Raji (cell line): ENCODE results near the gene LLCFC1.

ENCODE experiments used
- POLR2A ChIP-seq: IDR thresholded peaks from 2 replicates; pipeline ENCODE4 v1.6.1; 2011; ENCODE audit warnings: low read depth, low read length, control low read depth; ENCODE audit not compliant: insufficient read depth

LLCFC1 gene

DNA sequence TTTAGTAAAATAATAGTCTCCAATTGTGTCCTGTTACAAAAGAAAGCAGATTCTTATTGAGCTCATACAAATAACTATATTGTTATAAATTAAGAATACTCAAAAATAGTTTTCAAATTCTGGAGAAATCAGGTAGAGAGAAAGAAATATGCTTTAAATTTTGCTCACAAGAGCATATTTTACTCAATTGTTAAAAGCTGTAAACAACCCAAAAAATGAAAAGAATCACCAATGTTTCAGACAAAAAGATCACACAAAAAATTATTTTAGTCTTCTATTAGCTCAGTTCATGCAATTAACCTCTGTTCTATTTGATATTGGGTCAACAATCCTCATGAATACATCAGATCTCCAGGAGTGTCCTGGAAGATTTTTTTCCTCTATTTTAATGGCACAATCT is 35.2 kb upstream of the LLCFC1 start:
- TF ChIP-seq POLR2A: no peak

- no peak for TF ChIP-seq POLR2A
Observed at GRCh38 chr7:142905759-142906158, 33.5 kb upstream of the LLCFC1 start.

- TF ChIP-seq POLR2A: no peak
Observed at GRCh38 chr7:142906643-142907042, 32.6 kb upstream of the LLCFC1 start.

- TF ChIP-seq POLR2A: no peak
Observed at GRCh38 chr7:142908290-142908689, 31.0 kb upstream of the LLCFC1 start.

GRCh38 chr7:142908921-142909890 is 30.1 kb upstream of the LLCFC1 start:
- no peak for TF ChIP-seq POLR2A

DNA sequence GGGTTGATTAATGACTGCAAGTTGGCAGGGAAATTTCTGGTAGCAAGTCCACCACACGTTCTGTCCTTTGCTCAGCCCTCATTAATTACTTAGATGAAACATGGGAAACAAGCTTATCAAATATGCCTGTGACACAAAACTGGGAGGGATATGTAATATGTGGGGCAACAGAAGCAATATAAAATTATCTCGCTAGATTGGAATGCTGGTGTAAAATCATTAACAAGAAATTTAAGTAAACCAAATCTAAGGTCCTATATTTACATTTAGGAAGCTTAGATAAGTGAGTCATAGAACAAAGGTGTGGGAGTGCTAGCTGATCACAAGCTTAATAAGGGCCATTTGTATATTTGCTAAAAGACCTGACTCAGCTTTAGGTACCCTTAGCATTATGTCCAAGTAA is 29.3 kb upstream of the LLCFC1 start:
- TF ChIP-seq POLR2A: no peak

- no peak for TF ChIP-seq POLR2A
Observed at GRCh38 chr7:142910481-142910880, 28.8 kb upstream of the LLCFC1 start.

DNA sequence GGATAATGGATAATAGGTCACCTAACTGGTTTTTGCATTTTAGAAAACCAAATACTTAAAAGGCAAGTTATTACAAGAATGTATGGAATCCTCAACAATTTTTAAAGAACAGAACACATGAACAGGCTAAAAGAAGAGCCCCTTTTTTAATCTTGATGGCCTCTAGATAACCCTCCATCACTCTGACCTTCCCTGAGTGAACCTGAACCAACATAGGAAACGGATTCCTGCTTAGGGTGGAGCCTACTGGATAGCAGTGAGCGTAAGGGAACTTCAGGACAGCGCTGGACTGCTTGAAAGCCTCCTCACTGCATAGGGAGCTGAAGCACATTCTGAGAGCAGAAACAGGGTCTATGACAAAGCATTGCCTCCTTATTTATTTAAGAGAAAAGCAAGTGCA is 26.2 kb upstream of the LLCFC1 start:
- TF ChIP-seq POLR2A: no peak

- no peak for TF ChIP-seq POLR2A
Observed at GRCh38 chr7:142913566-142913965, 25.7 kb upstream of the LLCFC1 start.

DNA sequence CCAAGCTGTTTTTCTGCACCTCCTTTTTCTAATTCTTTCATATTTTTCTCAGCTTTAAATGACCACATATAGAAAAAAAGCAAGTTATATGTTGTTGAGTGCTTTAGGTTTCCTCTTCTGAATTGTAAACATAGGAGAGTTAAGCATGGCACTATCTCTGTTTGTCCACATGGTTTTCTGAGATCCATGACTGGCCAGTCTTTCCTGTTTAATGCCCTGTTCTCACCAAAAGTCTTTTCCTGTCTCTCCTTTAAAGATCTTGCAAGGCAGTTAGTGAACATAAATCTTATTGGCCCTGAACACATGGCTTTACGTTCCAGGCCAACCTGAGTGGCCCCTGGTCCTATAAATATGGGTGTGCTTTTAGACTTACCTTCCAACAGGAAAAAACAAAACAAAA is 25.2 kb upstream of the LLCFC1 start:
- no peak for TF ChIP-seq POLR2A

- no peak for TF ChIP-seq POLR2A
Observed at GRCh38 chr7:142915315-142915714, 24.0 kb upstream of the LLCFC1 start.

DNA sequence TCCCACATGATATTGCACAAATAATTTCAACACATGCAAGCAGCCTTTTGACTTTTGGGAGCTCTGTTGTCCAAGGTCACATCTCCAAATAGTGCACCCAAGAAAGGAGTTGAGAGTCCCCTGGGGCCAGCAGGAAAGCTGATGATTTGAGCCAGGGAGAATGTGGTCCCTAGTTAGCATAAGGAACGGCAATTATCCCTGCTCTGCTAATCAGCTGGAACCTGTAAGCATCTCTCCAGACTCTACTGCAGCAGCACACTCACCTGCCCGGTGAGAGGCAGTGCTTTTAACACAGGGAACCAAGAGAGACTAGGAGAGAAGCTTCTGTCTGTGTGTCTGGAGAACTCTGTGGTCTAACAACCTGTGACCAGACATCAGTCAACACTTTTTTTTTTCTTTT is 22.8 kb upstream of the LLCFC1 start:
- no peak for TF ChIP-seq POLR2A

DNA sequence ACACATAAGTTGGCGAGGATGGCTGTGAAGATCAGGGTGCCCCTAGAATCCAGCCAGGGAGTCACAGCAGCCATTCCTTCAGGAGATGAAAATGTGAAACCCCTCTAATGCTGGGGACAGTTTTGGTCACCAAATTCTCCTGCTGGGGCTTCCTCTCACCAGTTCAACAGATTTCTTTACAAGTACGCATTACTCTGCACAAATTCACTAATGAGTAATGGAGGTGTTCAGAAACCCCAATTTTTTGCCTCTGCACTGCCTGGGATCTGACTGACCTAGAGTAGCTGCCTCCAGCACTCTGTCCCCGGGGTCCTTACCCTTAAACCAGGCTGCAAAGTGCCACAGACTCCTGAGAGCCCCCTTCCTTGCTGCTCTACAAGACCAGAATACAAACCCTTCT is 21.8 kb upstream of the LLCFC1 start:
- no peak for TF ChIP-seq POLR2A

GRCh38 chr7:142918901-142919300 is 20.4 kb upstream of the LLCFC1 start:
- TF ChIP-seq POLR2A: no peak

DNA sequence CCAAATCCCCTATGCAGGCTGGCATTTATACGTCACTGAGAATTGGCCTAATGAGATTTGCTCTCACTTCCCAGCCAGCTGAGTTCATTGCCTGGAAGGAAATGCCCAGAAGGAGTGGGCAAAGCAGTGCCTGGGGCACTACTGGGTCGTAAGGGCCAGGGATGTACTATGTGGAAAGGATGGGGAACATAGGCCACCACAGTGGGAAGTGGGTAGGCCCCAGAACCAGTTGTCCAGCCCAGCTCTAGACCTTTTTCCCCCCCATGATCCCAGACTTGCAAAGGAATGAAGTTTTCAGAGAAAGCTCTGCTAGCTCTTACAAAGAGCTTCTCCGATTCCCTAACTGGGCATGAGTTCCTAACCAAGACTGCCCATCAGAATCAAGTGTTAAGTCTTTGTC is 19.6 kb upstream of the LLCFC1 start:
- TF ChIP-seq POLR2A: no peak

- TF ChIP-seq POLR2A: no peak
Observed at GRCh38 chr7:142923391-142923790, 15.9 kb upstream of the LLCFC1 start.

DNA sequence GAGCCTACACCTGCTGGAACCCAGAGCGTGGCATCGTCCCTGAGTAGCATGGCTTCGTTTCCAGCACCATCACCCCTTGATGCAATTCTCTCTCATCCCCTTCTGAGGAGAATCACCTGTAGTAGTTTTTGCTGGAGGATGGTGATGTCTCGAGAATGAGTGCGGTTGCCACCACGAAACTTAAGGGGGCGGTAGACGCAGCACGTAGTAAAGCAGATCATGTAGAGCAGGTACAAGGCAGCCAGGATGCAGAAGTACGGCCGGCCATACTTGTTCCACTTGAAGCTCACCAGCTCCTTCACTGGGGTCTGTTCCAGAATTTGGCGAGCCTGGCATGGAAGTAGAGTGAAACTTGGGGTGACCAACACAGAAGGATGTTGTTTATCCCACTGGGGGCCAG is 13.9 kb upstream of the LLCFC1 start:
- no peak for TF ChIP-seq POLR2A
